ENCODE data around the gene CX3CR1. TPM values are rescaled to one million over a fixed set of nuclear protein-coding genes. Genes with fewer than 3 reads are reported as not detected.

Gene CX3CR1
- polyA plus RNA-seq, 1 donor from 2014 or later: not detected

DNA sequence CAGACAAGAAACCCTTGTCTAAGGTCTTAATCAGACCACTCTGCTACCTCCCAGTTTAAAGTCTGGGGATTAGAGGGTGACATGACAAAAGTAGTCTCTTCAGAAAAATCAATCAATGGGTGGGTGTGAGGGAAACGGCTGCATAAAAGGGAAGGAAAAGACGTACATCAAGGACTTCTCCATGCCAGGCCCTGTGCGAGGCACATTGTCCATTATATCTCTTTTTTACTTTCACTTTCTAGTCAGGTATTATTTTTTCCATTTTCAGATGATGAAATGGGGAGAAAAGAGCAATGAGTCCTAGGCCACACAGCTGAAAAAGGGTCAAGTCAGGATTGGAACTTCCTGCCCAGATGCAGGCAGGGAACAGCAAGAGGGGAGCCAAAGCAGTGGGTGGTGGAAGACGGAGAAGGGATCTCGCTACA lies 4.6 kb upstream of the CX3CR1 start:
- Histone ChIP-seq H2AFZ (ENCODE audit: low read depth, low read length) (no peak overlapping the region), H3K79me2 (replicated peaks; ENCODE audit: insufficient read depth, low read length) (no peaks in the 10 kb centered on the region), H3K9me2 (ENCODE audit: insufficient read depth, low read length) (no peaks in the 10 kb centered on the region), H3K4me3 (ENCODE audit: low read length) (no peak overlapping the region), H3K9ac (ENCODE audit: low read length) (no peak overlapping the region), H3F3A (ENCODE audit: insufficient read depth, low read length, poor library complexity, severe bottlenecking) (no peaks in the 10 kb centered on the region), H4K20me1 (ENCODE audit: insufficient read depth) (no peaks in the 10 kb centered on the region), H3K27ac (ENCODE audit: low read length) (no peak overlapping the region), H3K4me2 (ENCODE audit: low read length) (no peak overlapping the region), H3K36me3 (ENCODE audit: insufficient read depth, low read length) (no peaks in the 10 kb centered on the region), H3K27me3 (ENCODE audit: insufficient read depth, low read depth, low read length) (no peaks in the 10 kb centered on the region), H3K9me3 (ENCODE audit: low read length) (no peaks in the 10 kb centered on the region)
- TF ChIP-seq MXI1 (conservative IDR thresholded peaks at IDR 0.05; ENCODE audit: poor library complexity, severe bottlenecking) (no peak), EP300 (conservative IDR thresholded peaks at IDR 0.05; ENCODE audit: poor library complexity, severe bottlenecking) (no peak), SMC3 (conservative IDR thresholded peaks at IDR 0.05; ENCODE audit: poor library complexity) (no peak), EZH2 (IDR thresholded peaks at IDR 0.05; ENCODE audit: borderline replicate concordance, insufficient read depth, low read length, poor library complexity, severe bottlenecking) (no peak), POLR2AphosphoS5 (IDR thresholded peaks at IDR 0.05) (no peak), CTCF (IDR thresholded peaks at IDR 0.05; ENCODE audit: poor library complexity, severe bottlenecking) (no peak), TAF1 (IDR thresholded peaks at IDR 0.05; ENCODE audit: low read depth) (no peak), RAD21 (conservative IDR thresholded peaks at IDR 0.05) (no peak)
- TF ChIP-seq, protein P1, sequence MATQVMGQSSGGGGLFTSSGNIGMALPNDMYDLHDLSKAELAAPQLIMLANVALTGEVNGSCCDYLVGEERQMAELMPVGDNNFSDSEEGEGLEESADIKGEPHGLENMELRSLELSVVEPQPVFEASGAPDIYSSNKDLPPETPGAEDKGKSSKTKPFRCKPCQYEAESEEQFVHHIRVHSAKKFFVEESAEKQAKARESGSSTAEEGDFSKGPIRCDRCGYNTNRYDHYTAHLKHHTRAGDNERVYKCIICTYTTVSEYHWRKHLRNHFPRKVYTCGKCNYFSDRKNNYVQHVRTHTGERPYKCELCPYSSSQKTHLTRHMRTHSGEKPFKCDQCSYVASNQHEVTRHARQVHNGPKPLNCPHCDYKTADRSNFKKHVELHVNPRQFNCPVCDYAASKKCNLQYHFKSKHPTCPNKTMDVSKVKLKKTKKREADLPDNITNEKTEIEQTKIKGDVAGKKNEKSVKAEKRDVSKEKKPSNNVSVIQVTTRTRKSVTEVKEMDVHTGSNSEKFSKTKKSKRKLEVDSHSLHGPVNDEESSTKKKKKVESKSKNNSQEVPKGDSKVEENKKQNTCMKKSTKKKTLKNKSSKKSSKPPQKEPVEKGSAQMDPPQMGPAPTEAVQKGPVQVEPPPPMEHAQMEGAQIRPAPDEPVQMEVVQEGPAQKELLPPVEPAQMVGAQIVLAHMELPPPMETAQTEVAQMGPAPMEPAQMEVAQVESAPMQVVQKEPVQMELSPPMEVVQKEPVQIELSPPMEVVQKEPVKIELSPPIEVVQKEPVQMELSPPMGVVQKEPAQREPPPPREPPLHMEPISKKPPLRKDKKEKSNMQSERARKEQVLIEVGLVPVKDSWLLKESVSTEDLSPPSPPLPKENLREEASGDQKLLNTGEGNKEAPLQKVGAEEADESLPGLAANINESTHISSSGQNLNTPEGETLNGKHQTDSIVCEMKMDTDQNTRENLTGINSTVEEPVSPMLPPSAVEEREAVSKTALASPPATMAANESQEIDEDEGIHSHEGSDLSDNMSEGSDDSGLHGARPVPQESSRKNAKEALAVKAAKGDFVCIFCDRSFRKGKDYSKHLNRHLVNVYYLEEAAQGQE (IDR thresholded peaks at IDR 0.05; ENCODE audit: borderline replicate concordance): no peak

DNA sequence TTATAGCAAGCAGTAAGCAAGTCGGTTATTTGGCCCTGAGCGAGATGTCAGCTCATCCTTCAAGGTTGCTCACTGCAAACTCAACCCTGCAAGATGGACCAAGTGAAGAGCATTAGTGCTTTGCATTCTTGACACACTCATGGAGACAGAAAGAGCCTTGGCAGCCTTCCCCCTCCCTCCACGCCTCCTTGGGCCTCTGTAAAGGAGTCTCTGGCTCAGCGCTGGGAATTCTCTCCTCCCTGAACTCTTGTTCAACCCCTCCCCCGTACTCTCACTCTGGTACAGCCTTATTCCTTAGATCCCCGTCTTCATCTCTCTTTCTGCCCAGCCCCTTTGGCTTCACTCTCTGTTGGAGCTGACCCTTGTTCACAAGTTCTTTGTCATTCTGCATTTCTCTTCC lies 2.2 kb upstream of the CX3CR1 start:
- Histone ChIP-seq H3K27ac (ENCODE audit: low read length) (no peak overlapping the region), H3K79me2 (replicated peaks; ENCODE audit: insufficient read depth, low read length) (no peaks in the 10 kb centered on the region), H3K27me3 (ENCODE audit: insufficient read depth, low read depth, low read length) (no peaks in the 10 kb centered on the region), H3K36me3 (ENCODE audit: insufficient read depth, low read length) (no peaks in the 10 kb centered on the region), H3K9ac (ENCODE audit: low read length) (no peak overlapping the region), H4K20me1 (ENCODE audit: insufficient read depth) (no peaks in the 10 kb centered on the region), H3K9me2 (ENCODE audit: insufficient read depth, low read length) (no peaks in the 10 kb centered on the region), H2AFZ (ENCODE audit: low read depth, low read length) (no peak overlapping the region), H3F3A (ENCODE audit: insufficient read depth, low read length, poor library complexity, severe bottlenecking) (no peaks in the 10 kb centered on the region), H3K4me2 (ENCODE audit: low read length) (no peak overlapping the region), H3K9me3 (ENCODE audit: low read length) (no peaks in the 10 kb centered on the region), H3K4me3 (ENCODE audit: low read length) (no peak overlapping the region)
- TF ChIP-seq EZH2 (IDR thresholded peaks at IDR 0.05; ENCODE audit: borderline replicate concordance, insufficient read depth, low read length, poor library complexity, severe bottlenecking) (no peak), EP300 (conservative IDR thresholded peaks at IDR 0.05; ENCODE audit: poor library complexity, severe bottlenecking) (no peak), MXI1 (conservative IDR thresholded peaks at IDR 0.05; ENCODE audit: poor library complexity, severe bottlenecking) (no peak), TAF1 (IDR thresholded peaks at IDR 0.05; ENCODE audit: low read depth) (no peak), POLR2AphosphoS5 (IDR thresholded peaks at IDR 0.05) (no peak), CTCF (IDR thresholded peaks at IDR 0.05; ENCODE audit: poor library complexity, severe bottlenecking) (no peak), SMC3 (conservative IDR thresholded peaks at IDR 0.05; ENCODE audit: poor library complexity) (no peak), RAD21 (conservative IDR thresholded peaks at IDR 0.05) (no peak)
- TF ChIP-seq, protein P1 (IDR thresholded peaks at IDR 0.05; ENCODE audit: borderline replicate concordance): no peak

All from neural cell (in vitro differentiated cells).